Neural progenitor cell (in vitro differentiated cells): Measurements from ENCODE around the gene BBS12.

Experiments
- EZH2 ChIP-seq: fragments of 200-600 bp; sonication (generic); IDR thresholded peaks from 2 replicates; pipeline ENCODE4 v1.6.1; 2017; ENCODE audit warnings: antibody characterized with exemption, mild to moderate bottlenecking, moderate library complexity
- TF ChIP-seq, protein P1 (sequence below): fragments of 200-600 bp; sonication (generic); IDR thresholded peaks from 2 replicates; pipeline ENCODE4 v1.5.1; 2017; ENCODE audit warnings: antibody characterized with exemption, mild to moderate bottlenecking

DNA sequence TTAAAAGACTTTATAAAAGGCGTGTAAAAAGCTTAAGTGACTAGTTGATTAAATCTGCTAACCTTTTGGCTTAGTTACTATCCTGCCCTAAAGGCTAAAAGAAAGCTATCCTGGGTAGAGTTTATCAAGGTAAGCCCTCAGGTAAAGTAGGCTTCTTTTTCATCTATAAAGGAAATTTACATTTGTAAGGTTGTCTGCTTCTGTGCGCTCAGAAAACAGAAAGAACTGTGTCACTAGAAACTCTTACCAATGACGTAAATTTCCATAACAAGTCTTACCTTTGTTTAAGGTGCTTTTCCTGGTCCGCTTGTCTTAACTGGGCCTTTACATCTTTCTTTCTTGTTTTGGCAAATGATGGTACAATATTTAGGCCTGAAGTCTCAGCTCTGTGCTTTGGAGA is 56.4 kb downstream of the BBS12 start:
- TF ChIP-seq, protein P1, sequence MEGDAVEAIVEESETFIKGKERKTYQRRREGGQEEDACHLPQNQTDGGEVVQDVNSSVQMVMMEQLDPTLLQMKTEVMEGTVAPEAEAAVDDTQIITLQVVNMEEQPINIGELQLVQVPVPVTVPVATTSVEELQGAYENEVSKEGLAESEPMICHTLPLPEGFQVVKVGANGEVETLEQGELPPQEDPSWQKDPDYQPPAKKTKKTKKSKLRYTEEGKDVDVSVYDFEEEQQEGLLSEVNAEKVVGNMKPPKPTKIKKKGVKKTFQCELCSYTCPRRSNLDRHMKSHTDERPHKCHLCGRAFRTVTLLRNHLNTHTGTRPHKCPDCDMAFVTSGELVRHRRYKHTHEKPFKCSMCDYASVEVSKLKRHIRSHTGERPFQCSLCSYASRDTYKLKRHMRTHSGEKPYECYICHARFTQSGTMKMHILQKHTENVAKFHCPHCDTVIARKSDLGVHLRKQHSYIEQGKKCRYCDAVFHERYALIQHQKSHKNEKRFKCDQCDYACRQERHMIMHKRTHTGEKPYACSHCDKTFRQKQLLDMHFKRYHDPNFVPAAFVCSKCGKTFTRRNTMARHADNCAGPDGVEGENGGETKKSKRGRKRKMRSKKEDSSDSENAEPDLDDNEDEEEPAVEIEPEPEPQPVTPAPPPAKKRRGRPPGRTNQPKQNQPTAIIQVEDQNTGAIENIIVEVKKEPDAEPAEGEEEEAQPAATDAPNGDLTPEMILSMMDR: no peak
- no peak for TF ChIP-seq EZH2
